Fibroblast of villous mesenchyme (primary cell): ENCODE results near the gene LRRC61. TPM values are rescaled to one million over a fixed set of nuclear protein-coding genes. Genes with fewer than 3 reads are reported as not detected.

Source experiments
- DNase-seq: peaks from one replicate; pipeline ENCODE4 v3.0.0-alpha.2; 2010; ENCODE audit warnings: low read depth
- H3K4me3 ChIP-seq: 2 replicates; pipeline ENCODE4 v1.5.1; 2011; ENCODE audit warnings: low read depth, mild to moderate bottlenecking, low read length
- CTCF ChIP-seq: IDR thresholded peaks from 2 replicates; pipeline ENCODE4 v1.5.1; 2012; ENCODE audit warnings: low read depth, mild to moderate bottlenecking, low read length; ENCODE audit not compliant: insufficient read depth
- total RNA-seq: library from RNA; depleted of rRNA; stranded (reverse); fragments of >200 nt; gene quantifications from 2 replicates; pipeline ENCODE4 v1.2.3, GENCODE V29; 2012

LRRC61 gene
- total RNA-seq, 1 donor, result 13.0 TPM

- no peak for TF ChIP-seq CTCF
- no peak overlapping the region for H3K4me3 ChIP-seq
- DNase-seq, result no peak
These were observed 38.2 kb downstream of the LRRC61 start for GRCh38 chr7:150361402-150361801.

DNA sequence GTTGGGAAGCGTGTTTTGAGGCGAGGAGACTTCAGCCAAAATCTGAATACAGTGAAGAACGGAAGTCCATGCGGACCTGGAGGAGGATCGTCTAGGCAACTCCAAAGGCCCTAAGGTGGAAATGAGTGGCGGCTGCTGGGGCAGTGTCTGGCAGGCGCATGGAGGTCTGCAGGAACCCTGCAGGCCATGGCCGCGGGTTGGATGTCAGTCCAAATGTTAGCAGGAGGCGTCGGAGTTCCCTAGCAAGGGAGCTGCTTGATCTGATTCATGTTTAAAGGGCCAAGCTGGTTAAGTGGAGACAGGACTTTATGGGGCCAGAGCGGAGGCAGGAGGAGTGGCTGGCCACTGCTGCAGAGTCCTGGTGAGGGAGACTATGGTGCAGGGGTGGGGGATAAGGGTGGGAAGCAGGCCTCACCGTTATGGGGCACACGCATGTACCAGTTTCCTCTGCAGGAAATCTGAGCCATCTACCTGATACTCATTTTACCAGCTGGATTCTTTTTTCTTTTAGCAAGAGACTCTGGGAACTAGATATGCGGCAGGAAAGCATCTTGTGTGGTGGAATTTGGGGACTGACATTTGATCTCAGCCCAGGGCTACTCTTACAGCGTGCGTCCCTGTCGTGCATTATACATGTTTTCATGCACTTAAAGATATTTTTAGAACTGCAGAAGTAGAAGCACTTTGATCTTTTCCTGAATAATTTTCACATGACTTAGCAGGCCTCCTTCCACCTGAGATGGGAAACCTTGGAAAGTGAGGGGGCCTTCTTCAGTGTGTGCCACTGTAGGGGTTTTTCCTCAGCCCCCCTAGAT is 38.9 kb downstream of the LRRC61 start:
- no peak for TF ChIP-seq CTCF
- no peak for DNase-seq
- no peak overlapping the region for H3K4me3 ChIP-seq

DNA sequence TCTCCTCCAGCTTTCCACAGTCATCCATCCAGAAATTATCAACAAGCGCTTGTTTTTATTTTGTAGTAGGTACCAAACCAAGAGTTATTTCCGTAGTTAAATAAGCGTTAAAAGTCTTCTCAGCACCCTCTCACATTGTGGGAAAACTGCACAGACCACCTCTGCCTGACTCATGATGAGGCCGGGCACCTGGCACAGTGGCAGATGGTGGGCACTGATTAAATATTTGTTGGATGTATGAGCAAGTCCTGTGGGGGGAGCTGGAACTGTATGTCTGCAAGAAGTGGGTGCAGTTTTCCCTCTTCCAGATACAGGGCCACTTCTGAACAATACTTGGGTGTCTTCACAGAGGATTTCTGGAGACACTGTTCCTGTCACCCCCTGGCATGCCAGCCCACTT is 40.2 kb downstream of the LRRC61 start:
- no peak for DNase-seq
- H3K4me3 ChIP-seq, result no peak overlapping the region
- no peak for TF ChIP-seq CTCF

DNA sequence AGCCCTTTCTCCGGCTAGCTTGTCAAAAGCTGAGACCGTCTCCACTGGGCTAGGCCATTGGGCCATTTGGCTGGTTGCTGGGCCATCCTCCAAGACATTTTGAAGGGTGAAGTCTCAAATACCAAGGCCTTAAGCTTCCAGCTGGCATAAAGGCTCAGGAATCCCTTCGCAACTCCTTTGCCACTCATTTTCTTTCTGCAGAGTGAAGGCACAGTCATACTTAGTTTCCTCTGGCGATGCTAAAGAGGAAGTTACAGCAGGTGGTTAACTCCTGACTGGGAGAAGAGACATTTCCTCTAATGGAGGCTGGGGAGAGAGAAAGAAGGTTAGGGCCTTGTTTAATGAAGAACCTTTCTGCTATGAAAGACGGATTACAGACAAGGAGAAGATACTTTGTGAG is 40.7 kb downstream of the LRRC61 start:
- TF ChIP-seq CTCF, result no peak
- H3K4me3 ChIP-seq, result no peak overlapping the region
- no peak for DNase-seq

DNA sequence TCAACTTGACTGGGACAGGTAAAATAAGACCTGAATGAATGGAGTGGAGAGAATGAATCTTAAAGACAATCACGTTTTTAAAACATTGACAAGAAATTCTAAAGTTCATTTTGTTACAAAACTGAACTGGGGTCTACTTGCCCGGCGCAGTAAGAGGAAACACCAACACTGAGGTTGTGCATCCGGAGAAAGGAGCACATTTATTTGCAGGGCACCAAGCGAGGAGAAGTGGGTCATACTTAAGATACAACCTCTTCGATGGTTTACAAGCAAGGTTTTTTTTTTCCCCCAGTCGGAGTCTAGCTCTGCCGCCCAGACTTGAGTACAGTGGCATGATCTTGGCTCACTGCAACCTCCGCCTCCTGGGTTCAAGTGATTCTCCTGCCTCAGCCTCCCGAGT is 42.0 kb downstream of the LRRC61 start:
- no peak for TF ChIP-seq CTCF
- H3K4me3 ChIP-seq, result no peak overlapping the region
- DNase-seq, result no peak

DNA sequence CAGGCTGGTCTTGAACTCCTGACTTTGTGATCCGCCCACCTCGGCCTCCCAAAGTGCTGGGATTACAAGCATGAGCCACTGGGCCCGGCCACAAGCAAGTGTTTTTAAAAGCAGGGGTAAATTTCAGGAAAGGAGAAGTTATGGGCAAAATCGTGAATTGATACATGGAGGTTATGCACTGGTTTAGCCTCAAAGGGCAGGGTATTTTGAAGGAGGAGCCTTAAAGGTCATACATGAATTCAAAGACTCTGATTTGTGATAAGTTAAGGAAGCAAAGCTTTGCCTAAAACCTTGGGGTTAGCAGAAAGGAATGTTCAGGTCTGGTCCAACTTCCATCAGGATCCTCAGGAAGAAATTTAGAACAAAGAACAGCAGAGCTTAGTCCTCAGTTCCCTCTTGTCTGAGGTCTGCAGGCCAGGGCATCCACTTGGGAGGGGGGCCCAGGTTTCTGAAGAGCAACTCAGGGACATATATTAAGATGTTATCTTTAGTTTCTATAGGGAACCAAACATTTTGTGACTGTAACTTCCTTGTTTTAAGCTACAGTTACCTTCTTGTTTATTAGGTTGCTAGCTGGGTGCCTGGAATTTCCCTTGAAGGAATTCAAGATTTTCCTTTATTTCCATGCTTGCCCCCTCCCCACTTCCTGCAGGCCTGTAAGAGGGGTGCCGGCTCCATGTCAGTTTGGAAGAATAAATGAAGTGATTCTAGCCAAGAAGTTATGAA is 42.7 kb downstream of the LRRC61 start:
- no peak for TF ChIP-seq CTCF
- H3K4me3 ChIP-seq, result no peak overlapping the region
- DNase-seq, result no peak
